ENCODE measurements around the gene PHACTR2. TPM values are rescaled to one million over a fixed set of nuclear protein-coding genes. Genes with fewer than 3 reads are reported as not detected.

PHACTR2 gene
- total RNA-seq, 1 donor from 2014 or later: 75.9 TPM

DNA sequence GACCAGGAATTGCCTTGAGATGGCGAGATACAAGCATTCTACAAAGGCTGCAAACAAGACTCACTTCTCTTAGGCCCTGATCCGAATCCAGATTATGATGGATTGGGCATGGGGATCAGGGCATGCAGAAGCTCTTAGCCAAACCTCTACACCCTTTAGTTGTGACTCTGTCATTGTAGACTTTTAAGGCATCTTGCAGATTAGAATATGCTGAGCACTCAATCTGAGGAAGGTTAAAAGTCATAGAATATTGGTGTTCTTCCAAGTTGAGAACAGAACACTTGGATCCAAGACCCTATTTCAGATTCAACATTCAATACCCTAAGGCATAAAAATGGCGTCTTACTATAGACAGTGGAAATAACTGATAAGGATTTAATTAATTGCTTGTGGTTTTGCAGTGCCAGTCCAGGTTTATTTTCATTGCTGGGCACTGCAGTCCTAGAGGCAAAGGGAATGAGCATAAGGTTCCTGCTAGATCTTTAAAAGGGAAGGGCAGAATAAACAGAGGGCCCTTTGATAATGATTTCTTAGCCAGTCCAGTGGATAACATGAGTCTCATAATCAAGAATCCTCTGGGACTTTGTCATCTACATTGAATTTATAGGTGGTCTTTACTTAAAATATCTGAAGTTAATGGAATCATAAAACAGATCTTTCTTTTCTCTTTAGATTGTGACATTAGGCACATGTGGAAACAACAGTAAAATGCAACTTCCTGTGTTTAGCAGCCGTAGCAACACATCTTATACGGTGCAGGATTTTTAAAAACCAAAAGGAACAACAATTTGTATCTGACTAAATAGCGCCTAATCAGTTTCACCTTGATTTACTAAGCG is 17.6 kb downstream of the PHACTR2 start:
- intact Hi-C loops (cut with DNase I): no loop called here
- DNase-seq (ENCODE audit: missing footprints): no peak
- peak; percentile 23 for ATAC-seq

DNA sequence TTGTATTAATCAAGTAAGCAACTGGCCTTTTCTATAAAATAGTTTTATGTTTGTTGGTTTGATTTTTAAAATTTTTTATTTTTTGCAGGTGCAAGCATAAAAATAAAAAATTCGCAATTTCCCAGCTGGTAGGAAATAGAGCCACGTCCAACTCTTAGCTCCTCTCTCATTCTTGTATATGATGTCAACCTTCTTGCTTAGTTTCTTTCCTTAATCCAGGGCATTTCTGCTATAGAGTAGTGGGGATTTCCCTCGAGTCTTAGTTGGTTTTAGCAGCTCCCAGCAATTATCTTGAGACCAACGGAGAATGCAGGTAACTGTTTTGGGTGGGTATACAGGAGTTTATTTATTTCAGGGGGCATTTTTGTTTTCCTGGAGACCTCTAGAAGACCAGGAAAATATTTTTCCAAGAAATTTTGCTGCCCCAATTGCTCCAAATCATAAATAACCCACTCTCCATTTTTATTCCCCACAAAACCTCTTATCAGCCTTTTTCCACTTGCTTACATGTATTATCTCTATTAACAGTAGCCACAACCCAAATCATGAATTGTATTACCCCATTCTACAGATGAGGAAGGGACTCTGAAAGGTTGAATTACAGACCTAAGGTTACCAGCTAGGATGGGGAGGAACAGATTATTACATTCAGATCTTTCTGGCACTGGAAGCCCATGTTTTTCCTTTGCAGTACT is 18.4 kb downstream of the PHACTR2 start:
- ATAC-seq: no peak
- intact Hi-C loops (cut with DNase I): loop anchor here (2.0 kb wide), 1 partner anchor 17 kb away; no protein-coding TSS in a partner anchor
- DNase-seq (ENCODE audit: missing footprints): no peak

DNA sequence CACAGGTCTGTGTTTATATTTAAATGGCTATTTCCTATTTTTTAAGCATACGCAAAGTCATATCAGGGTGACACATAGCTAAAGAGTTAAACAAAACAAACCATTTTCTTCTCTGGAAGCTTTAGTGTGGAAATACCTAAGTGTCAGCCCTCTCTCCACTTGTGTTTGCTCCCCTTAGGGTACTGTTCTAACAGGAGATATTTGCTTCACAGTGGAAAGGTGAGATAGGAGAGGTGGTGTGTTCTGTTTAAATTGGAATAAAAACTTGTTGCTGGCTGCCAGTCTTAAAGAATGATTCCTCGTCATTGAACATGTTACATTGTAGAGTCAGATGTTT is 18.9 kb downstream of the PHACTR2 start:
- intact Hi-C loops (cut with DNase I): loop anchor here (2.0 kb wide), 1 partner anchor 18 kb away; no protein-coding TSS in a partner anchor
- ATAC-seq: no peak
- DNase-seq (ENCODE audit: missing footprints): no peak

DNA sequence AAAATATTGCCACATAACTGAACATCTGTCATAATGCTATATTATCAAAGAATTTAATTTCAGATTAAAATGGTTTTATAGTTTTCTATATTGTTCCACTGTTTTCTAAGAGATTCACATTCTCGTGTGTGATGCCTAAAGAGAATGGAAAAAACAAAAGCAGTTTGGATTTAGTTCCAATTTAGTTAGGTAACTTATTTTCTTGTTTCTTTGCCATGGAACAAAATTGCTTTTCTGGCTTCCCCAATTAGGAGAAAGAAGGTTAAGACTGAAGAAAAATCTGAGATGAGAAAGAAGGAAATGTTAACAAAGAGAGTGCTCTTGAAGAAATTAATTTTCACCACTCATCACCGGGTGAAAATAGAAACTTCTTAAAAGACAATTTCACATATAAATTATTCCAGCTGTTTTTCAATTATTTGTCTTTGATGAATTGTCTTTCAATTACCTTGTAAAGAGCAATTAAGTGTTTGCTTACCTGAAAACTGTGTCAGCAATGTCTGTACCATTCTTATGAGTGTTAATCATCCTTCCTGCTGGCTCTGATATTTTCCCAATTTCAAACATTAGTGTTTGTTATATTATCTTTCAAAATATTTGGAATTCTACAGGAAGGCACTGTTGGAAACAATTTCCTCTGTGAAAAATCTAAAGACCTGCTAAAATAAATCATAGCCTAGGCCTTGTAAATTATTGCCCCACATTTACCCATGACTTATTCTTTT is 19.5 kb downstream of the PHACTR2 start:
- intact Hi-C loops (cut with DNase I): loop anchor here (2.0 kb wide), 1 partner anchor 18 kb away; no protein-coding TSS in a partner anchor
- DNase-seq (ENCODE audit: missing footprints): no peak
- ATAC-seq: no peak

DNA sequence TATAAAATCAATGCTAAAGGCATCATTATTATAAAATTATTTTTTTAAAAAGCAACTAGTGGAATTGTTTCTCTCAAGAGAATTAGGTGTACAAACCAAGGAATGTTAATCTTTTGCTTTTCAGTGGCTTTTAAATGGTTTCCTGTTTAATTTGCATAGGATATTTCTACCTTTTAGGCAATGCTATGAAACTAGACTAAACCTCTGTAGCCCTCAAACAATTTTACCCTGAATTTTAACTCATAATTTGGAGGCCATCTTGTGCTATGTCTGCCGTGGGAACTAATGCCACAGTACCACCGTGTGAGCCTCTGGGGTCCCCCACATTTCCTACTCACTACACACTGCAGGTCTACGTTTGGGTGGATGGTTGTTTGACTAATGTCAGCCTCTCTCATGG is 20.6 kb downstream of the PHACTR2 start:
- intact Hi-C loops (cut with DNase I): no loop called here
- no peak for DNase-seq (ENCODE audit: missing footprints)
- ATAC-seq: no peak

DNA sequence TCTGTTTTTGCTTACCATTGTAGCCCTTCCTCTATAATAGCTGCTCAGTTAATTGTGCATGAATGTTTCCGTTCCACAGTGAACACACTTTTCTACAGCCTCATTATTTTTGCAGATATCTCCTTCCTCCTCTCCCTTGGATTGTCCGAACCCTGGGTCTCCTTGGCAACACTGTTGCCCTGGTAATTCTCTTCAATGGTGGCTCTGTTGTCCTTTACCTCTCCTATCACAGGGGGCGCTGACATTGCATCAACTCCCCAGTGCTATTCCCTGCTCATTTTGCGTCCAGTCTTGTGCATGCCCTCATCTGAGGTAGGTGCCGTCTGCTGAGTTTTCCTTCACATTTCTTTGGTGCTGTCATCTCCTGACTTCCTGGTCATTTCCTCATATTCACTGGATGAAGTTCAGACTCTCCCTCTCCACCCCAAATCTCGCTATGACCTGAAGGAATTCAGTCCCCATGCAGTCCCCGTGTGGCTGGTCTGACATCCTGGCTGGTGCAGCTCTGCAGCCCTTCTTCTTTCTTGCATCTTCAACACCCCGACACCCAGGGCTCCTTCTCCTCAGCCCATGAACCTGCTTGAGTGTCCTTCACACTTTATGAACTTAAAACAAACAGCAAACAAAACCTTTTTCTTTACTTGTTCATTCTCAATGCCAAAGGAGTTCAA is 21.1 kb downstream of the PHACTR2 start:
- DNase-seq (ENCODE audit: missing footprints): no peak
- intact Hi-C loops (cut with DNase I): no loop called here
- no peak for ATAC-seq

DNA sequence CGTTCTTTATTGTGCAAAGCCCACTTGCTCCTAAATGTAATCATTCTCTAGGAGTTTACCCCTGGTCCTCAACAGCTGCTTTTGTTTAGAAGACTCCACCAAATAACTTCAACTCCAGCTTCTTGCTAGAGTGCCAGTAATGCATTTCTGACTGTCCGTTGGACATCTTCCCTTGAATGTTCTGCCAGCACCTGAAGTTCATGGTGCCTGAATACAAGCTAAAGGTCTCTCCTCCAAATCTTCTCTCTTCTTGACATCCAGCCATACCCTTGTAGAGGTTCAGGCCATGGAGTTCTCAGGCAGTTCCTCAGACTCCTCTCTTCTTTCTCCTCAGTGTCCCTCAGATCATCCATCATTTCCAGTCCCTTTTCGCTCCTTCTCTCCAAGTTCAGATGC is 21.7 kb downstream of the PHACTR2 start:
- ATAC-seq (no peak), DNase-seq (ENCODE audit: missing footprints) (no peak)
- intact Hi-C loops (cut with DNase I): no loop called here

DNA sequence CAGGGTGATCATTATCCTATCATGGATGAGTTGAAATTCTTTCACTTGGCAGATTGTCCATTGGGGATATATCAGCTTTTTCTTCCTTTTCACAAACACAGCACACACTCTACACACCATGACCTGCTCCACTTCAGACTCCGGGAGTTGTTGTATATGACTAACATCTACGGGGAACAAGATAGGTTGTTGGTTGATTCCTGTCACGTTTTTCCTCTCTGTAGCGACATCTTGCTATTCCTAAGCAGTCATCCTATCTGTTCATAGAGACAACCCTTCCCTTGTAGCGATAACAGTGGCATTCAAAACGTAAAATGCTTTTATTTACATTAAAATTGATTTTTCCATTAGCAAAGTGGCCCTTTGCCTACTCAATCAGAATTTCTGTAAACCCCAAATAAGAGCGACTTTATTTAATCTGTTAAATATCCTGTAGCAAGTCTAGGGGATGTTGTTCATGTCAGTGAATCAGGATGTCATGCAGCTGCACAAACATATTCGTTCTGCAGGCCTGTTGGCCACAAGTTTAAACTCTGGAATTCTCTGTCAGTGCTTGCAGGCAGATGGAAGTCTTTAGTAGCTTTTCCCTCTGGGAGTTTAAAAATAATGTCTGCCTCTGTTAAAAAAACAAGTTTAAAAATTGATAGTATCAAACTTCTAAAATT is 23.1 kb downstream of the PHACTR2 start:
- ATAC-seq: peak; percentile 74
- intact Hi-C loops (cut with DNase I): no loop called here

DNA sequence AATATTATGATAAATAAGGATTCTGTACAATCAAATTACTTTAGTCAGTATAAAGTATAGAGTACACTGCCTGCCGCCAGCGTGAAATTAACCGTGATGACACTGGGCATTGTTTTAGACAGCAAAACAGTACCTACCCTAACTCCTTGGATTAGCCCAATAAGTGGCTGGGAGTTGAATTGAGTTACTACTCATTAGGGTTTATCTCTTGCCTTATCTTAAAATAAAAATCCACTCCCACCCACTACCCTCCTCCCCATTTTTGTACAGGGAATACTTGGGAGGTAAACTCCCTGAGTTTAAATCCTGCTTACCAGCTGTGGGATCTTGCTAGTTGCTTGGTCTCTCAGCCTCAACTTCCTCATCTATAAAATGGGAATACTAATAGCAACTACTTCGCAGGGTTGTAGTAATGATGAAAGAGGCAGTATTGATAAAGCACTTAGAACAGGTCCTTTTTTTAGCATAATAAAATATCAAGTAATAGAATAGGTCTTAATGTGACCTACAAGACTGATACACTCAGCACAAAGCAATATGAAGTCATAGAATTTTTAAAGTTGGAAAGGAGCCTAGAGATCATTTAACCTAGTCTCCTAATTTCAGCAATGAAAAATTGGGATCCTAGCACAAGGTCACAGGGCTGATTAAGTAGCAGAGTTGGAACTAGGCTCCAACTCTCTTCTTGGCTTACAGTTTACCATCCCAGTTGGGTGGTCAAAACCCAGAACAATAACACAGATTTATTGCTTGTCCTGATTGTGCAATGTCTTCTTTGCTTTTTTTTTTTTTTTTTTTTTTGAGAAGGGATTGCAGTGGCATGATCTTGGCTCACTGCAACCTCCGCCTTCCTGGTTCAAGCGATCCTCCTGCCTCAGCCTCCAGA is 23.8 kb downstream of the PHACTR2 start:
- DNase-seq (ENCODE audit: missing footprints): no peak
- intact Hi-C loops (cut with DNase I): no loop called here
- peak; percentile 70 for ATAC-seq

More for the DNA sequence above, 23.1 kb downstream of the PHACTR2 start:
- no peak for DNase-seq (ENCODE audit: missing footprints)

DNA sequence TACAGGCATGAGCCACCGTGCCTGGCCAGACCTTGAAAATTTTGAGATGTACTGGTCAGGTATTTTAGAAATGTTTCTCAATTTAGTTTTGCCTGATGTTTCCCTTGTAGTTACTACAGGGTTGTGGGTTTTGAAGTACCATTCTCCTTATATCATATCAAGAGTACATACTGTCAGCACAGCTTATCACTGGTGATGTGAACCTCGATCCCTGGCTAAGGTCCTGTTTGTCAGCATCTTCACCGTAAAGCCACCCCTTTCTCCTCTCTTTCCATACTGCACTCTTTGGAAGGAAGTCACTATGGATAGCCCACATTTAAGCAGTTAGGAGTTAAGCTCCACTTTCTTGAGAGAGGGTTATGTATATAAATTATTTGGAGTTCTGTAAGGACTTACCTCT is 27.8 kb downstream of the PHACTR2 start:
- intact Hi-C loops (cut with DNase I): no loop called here
- DNase-seq (ENCODE audit: missing footprints) (no peak), ATAC-seq (no peak)

DNA sequence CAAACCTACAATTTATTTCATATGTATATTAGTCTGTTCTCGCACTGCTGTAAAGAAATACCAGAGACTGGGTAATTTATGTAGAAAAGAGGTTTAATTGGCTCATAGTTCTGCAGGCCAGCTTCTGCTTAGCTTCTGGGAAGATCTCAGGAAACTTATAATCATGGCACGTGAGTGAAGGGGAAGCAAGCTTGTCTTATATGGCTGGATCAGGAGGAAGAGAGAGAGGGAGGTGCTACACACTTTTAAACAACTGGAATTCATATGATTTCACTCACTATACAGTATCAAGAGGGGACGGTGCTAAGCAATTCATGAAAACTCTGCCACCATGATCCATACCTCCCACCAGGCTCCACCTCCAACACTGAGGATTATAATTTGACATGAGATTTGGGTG is 29.9 kb downstream of the PHACTR2 start:
- intact Hi-C loops (cut with DNase I): no loop called here
- ATAC-seq (peak; percentile 13), DNase-seq (ENCODE audit: missing footprints) (no peak)

DNA sequence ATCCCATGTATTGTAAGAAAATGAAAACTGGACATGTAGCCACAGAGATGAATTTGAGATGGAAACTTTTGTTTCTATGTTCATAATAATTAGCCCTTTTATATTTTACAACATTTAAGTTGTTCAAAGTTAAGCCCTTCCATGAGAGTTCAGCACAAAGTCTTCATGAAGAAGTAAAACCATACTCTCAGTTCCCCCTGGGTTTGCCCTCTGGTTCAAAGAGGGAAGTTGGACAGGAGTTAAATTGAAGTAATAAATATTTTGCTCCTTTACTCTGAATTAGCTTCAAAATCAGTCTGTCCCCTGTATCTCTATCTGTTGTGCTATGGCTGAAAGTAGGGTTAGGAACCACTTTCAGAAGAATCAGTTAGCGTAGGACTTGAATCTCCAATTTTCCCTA is 31.1 kb downstream of the PHACTR2 start:
- DNase-seq (ENCODE audit: missing footprints) (no peak), ATAC-seq (no peak)
- intact Hi-C loops (cut with DNase I): no loop called here

DNA sequence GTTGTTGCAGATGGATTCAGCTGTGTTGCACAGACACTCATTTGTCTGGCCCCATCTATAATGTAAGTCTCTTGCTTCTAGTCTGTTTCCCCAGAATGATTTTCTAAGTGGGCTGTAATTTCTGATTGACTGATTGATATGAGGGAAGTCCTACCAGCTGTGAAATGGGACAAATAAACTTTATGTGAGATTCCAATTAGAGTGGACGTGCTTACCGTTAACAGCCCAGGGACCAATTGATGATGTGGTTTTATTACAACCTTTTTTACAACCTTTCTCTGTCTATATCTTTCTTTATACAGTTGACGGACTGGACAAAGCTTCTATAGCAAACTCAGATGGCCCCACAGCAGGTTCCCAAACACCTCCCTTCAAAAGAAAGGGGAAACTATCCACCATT is 33.9 kb downstream of the PHACTR2 start:
- ATAC-seq: no peak
- intact Hi-C loops (cut with DNase I): no loop called here

DNA sequence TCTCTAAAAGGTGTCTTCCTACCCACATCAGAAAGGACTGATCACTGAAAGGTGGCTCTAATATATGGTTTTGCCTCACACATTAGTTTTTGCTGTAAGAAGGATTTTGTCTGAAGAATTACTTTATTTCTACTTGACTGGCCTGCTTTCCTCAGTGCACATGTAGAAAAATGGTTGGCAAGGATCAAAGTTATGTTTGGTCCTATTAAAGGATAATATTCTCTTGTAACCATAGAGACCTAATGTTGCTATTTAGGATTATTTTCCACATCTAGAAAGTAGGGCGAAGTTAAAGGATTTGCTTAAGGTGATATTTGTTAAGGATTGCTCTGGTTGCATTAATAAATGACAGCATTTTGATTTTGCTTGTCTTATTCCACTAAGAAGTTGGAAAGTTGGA is 40.7 kb downstream of the PHACTR2 start:
- no peak for ATAC-seq
- DNase-seq (ENCODE audit: missing footprints): no peak
- intact Hi-C loops (cut with DNase I): no loop called here

More for the DNA sequence above, 33.9 kb downstream of the PHACTR2 start:
- no peak for DNase-seq (ENCODE audit: missing footprints)

DNA sequence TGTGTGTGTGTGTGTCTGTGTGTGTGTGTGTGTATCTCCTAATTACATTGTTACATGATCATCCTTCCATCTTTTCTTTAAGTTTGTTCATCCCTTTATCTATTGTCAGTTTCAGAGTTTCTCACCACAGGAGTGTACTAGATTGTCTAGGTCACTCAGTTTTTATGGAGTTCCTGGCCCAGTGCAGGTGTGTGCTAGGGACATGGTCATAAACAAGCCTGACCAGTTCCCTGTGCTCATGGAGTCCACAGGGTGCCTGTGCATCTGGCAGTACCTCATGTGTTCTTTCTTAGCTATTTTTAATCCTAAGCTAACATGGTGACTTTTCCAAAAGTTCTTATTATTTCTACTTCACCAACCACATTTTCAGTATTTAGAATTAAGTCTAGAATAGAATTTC is 43.9 kb downstream of the PHACTR2 start:
- DNase-seq (ENCODE audit: missing footprints) (no peak), ATAC-seq (no peak)
- intact Hi-C loops (cut with DNase I): no loop called here

DNA sequence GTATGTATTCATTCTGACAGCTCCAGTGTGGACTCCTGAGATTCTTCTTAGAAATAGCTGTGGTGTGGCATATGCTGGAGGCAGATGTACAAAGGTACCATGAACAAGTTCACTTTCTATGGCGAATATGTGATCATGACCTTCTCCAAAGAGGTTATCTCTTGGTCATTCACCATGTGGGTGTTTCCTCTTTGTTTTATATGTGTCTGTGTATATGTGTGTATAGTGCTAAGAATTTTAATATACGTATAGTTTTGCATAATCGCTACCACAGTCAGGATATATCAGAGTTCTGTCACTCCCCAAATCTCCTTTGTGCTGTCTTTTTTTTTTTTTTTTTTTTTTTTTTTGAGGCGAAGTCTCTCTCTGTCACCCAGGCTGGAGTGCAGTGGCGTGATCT is 47.1 kb downstream of the PHACTR2 start:
- DNase-seq (ENCODE audit: missing footprints): no peak
- no peak for ATAC-seq
- intact Hi-C loops (cut with DNase I): no loop called here

DNA sequence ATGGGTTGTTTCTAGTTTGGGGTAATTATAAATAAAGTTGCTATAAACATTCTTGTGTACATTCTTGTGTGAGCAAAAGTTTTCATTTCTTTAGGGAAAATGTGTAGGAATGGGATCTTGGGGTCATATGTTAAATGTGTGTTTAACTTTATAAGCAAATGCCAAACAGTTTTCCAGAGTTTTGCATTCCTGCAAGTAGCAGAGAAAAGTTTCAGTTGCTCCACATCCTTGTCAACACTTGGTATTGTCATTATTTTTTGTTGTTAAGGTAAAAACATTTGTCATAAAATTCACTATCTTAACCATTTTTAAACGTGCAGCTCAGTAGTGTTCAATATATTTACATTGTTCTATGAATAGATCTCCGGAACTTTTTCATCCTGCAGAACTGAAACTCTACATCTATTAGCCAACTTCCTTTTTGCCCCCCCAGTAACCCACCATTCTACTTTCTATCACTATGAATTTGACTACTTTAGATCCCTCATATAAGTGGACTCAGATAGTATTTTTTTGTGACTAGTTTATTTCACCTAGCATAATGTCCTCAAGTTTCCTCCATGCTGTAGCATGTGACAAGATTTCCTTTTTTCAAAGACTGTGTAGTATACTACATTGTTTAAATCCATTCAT is 48.4 kb downstream of the PHACTR2 start:
- no peak for ATAC-seq
- intact Hi-C loops (cut with DNase I): no loop called here
- no peak for DNase-seq (ENCODE audit: missing footprints)

Measured in Right ventricle myocardium inferior (tissue), 1 donor.